ENCODE measurements around the gene UTP25.

GRCh38 chr1:209866201-209866600, 38.4 kb downstream of the UTP25 start:
- TF ChIP-seq CTCF (IDR thresholded peaks at IDR 0.05) (no peak), EZH2 (IDR thresholded peaks at IDR 0.05) (no peak)

Data from neural progenitor cell (in vitro differentiated cells).